ENCODE measurements around the gene OR14C36.

- no peak for TF ChIP-seq CTCF (conservative IDR thresholded peaks at IDR 0.05)
- no peak for TF ChIP-seq ZFX (IDR thresholded peaks at IDR 0.05)
Observed at GRCh38 chr1:248359415-248359814, 10.8 kb downstream of the OR14C36 start.

All from C4-2B (cell line).